ENCODE results near the gene GJB4. TPM values are rescaled to one million over a fixed set of nuclear protein-coding genes. Genes with fewer than 3 reads are reported as not detected.

Gene GJB4
- total RNA-seq, 4 donors from 2014 or later = not detected

DNA sequence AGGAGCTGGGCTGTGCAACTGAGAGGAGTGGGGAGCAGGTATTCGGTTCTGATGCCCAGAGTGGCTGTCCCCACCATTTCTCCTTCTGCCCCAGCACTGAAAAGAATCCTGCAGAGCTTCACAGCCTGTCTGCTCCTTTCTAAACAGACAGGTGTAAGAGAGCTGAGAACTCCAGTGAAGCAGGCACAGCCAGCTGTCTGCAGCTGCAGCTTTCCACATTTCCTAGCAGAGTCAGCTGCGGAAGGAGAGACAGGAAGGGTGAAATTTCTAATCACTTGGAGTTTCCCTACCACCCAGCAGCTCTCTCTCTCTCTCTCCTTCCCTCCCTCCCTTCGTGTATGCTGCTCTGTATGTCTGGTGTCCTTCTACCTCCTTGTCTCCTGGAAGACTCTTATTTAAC is 45.2 kb upstream of the GJB4 start:
- TF ChIP-seq POLR2A (IDR thresholded peaks at IDR 0.05) = no peak
- TF ChIP-seq, protein P1, sequence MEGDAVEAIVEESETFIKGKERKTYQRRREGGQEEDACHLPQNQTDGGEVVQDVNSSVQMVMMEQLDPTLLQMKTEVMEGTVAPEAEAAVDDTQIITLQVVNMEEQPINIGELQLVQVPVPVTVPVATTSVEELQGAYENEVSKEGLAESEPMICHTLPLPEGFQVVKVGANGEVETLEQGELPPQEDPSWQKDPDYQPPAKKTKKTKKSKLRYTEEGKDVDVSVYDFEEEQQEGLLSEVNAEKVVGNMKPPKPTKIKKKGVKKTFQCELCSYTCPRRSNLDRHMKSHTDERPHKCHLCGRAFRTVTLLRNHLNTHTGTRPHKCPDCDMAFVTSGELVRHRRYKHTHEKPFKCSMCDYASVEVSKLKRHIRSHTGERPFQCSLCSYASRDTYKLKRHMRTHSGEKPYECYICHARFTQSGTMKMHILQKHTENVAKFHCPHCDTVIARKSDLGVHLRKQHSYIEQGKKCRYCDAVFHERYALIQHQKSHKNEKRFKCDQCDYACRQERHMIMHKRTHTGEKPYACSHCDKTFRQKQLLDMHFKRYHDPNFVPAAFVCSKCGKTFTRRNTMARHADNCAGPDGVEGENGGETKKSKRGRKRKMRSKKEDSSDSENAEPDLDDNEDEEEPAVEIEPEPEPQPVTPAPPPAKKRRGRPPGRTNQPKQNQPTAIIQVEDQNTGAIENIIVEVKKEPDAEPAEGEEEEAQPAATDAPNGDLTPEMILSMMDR (IDR thresholded peaks at IDR 0.05) = no peak
- Histone ChIP-seq H3K4me1 (no peaks in the 10 kb centered on the region), H3K27me3 (no peaks in the 10 kb centered on the region), H3K9me3 (no peaks in the 10 kb centered on the region), H3K36me3 (no peaks in the 10 kb centered on the region), H3K27ac (no peak overlapping the region), H3K4me3 (no peak overlapping the region)
- DNase-seq = no peak

DNA sequence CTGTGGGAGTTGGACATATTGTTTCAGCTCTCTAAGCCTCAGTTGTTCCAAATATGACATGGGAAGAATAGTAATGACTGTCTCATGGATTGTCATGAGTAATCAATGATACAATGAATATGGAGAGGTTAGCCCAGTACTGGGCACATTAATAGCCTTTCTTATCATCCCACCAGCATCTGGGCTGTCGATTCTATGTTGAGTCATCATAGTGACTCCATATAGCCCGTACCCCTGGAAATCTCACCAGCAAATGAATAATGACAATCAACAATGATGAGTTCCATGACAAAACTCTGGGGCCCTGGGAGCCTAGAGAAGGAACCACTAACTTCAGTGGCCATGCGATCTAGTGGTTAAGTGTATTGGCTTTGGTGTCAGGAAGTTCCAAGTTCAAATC is 44.4 kb upstream of the GJB4 start:
- Histone ChIP-seq H3K9me3 (no peaks in the 10 kb centered on the region), H3K4me3 (no peak overlapping the region)
- DNase-seq = no peak

DNA sequence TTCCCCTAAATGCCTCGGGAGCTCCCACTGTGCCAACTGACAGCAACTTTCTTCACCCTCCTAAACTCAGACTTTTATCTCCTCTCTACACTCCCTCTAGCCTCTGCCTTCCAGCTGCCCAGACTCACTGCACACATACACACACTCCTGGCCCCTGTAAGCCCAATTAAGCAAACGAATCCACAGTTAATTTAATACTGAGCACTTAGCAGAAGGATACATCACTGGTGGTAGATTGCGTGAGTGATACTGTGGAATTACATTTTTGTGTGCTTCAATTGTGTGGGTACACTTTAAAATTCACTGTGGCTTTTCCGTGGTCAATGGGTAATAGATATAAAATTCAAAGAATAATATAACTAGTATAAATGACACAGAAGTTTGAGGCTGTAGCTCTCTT is 38.3 kb upstream of the GJB4 start:
- no peak for DNase-seq
- Histone ChIP-seq H3K27ac (no peak overlapping the region), H3K36me3 (no peaks in the 10 kb centered on the region), H3K4me3 (no peak overlapping the region), H3K4me1 (no peaks in the 10 kb centered on the region), H3K27me3 (no peaks in the 10 kb centered on the region), H3K9me3 (no peaks in the 10 kb centered on the region)
- TF ChIP-seq, protein P1 (IDR thresholded peaks at IDR 0.05) = no peak
- no peak for TF ChIP-seq POLR2A (IDR thresholded peaks at IDR 0.05)

More for the DNA sequence above, 44.4 kb upstream of the GJB4 start:
- Histone ChIP-seq H3K27ac (no peak overlapping the region), H3K36me3 (no peaks in the 10 kb centered on the region), H3K27me3 (no peaks in the 10 kb centered on the region), H3K4me1 (no peaks in the 10 kb centered on the region)
- TF ChIP-seq POLR2A (IDR thresholded peaks at IDR 0.05) = no peak
- TF ChIP-seq, protein P1 (IDR thresholded peaks at IDR 0.05) = no peak

DNA sequence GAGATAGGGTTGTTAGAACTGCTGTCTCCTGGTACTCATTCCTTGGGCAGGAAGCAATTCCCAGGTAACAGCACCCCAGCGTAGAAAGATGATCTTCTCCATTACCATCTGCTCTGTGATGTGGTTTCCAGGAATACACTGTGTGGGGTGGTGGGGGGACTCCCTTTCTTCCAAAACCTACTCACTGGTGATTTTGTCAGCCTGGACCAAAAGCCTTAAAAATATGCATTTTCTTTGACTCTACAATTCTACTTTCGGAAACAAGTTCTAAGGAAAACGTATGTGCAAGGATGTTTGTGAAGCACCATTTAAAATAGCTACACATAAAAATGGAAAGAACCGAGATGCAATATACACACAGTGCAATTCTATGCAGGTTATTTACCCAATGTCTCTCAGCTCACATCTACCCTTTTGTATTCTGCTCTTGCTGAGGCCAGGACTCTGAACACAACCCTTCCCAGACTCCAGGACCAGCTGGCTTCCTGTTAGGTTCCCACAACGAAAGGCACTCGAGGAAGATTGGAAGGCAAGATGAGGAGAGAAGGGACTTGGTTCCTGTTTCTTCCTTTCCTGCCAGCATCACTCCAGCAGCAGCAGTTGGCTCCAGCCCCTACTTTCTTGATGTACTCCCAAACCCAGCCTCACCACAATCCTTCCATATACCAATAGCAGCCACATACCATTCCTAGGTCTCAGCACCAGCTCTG is 37.7 kb upstream of the GJB4 start:
- Histone ChIP-seq H3K4me1 (no peaks in the 10 kb centered on the region), H3K27ac (no peak overlapping the region), H3K27me3 (no peaks in the 10 kb centered on the region), H3K9me3 (no peaks in the 10 kb centered on the region), H3K36me3 (no peaks in the 10 kb centered on the region), H3K4me3 (no peak overlapping the region)
- DNase-seq = no peak
- TF ChIP-seq, protein P1 (IDR thresholded peaks at IDR 0.05) = no peak
- no peak for TF ChIP-seq POLR2A (IDR thresholded peaks at IDR 0.05)

DNA sequence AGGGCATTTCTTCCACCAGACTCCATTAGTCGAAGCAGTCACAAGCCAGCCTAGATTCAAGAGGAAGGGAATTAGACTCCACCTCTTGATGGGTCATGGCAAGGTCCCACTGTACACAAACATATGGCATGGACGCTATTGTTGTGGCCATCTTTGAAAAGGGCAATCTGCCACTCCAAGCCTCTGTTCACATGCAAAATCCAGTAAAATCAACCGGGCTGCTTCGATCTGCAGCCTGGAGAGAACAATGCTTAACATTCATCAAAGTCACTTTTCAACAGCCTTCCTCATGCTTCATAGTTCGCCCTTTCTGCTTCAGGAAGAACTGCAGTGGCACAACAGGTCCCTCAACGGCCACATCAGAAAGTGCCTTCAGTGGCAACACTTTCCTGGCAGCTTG is 32.7 kb upstream of the GJB4 start:
- Histone ChIP-seq H3K36me3 (no peaks in the 10 kb centered on the region), H3K9me3 (no peaks in the 10 kb centered on the region), H3K4me1 (no peaks in the 10 kb centered on the region), H3K4me3 (no peak overlapping the region), H3K27me3 (no peaks in the 10 kb centered on the region), H3K27ac (no peak overlapping the region)
- DNase-seq = no peak
- TF ChIP-seq, protein P1 (IDR thresholded peaks at IDR 0.05) = no peak
- no peak for TF ChIP-seq POLR2A (IDR thresholded peaks at IDR 0.05)

Data from Peyer's patch (tissue), 4 donors.